GM06990 (cell line): Measurements from ENCODE around the gene AXDND1.

ENCODE experiments used
- DNase-seq: peaks from one replicate; pipeline ENCODE4 v3.0.0-alpha.2; 2011; ENCODE audit not compliant: insufficient read length; ENCODE audit errors: extremely low read depth
- H3K27me3 ChIP-seq: replicated peaks from 2 replicates; pipeline ENCODE4 v1.6.0; 2011; ENCODE audit warnings: low read length; ENCODE audit not compliant: control insufficient read depth, insufficient read depth
- H3K36me3 ChIP-seq: 2 replicates; pipeline ENCODE4 v1.5.1; 2011; ENCODE audit warnings: low read length; ENCODE audit not compliant: control insufficient read depth, insufficient read depth
- H3K4me3 ChIP-seq: replicated peaks from 2 replicates; pipeline ENCODE4 v1.5.1; 2011; ENCODE audit warnings: low read depth, mild to moderate bottlenecking, control low read depth, low read length
- CTCF ChIP-seq: IDR thresholded peaks from 2 replicates; pipeline ENCODE4 v1.5.1; 2011; ENCODE audit warnings: low read length, control low read depth, mild to moderate bottlenecking, inconsistent platforms; ENCODE audit not compliant: insufficient read depth, poor library complexity, severe bottlenecking

AXDND1 gene

DNA sequence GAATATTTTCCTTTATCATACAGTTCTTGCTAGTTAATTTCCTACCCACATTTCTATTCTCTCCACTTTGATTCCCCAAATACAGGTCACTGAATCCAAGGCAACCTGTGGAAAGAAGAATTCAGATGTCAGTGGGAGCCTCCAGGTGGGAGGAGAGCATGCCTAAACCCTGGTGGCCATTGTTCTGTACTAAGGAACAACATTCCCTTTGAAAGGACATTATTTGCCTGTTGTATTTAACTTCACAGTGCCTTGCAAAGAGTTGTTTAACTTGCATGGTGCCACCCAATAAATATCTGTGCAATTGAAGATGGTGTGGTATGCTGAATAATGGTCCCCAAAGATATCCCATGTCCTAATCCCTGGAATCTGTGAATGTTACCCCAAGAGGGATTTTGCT is 188.7 kb downstream of the AXDND1 start:
- Histone ChIP-seq H3K27me3 (no peaks in the 10 kb centered on the region), H3K4me3 (no peak overlapping the region), H3K36me3 (no peaks in the 10 kb centered on the region)
- no peak for DNase-seq
- TF ChIP-seq CTCF, result no peak

GRCh38 chr1:179558078-179558477 is 192.3 kb downstream of the AXDND1 start:
- Histone ChIP-seq H3K27me3 (no peaks in the 10 kb centered on the region), H3K4me3 (no peak overlapping the region), H3K36me3 (no peaks in the 10 kb centered on the region)
- no peak for TF ChIP-seq CTCF
- no peak for DNase-seq

DNA sequence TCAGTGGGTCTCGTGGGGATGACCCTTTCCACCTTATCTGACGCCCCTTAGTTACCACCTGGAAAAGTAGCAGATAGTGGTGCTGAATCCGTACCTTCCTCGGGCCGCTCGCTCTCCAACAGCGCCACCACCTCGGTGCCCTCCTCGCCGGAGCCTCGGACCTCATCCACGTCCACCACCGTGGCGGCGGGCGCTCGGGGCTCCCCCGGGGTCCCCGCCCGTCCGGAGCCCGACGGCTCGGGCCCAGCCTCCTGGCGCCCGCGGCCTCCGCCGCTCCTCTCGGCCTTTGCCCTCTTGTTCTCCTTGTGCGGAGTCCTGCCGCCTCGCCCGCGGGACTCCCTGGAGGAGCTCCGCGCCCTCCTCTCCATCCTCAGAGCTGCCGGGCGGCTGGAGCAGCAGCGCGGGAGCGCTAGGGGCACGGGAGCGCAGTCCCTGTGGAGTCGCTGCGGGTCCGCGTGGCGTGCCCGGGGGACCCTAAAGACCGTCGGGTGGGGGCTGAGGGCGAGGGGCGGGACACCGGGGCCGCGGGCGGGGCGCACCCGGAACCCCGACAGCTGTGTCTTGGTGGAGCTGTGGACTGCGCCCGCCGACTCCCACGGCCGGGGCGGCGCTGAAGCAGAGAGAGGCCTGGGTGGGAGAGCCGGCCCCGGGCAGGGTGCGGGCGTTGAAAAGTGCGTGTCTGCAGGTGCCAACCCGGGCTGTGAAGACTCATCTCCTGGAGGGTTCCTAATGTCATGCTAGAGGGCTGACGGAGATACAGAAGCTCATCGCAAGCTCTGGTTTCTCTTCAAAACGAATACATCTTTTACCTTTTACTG is 209.9 kb downstream of the AXDND1 start, which contains the start of gene NPHS2:
Gene NPHS2 (minus strand): TSS at position 452 of the 818 bp plus-strand sequence. CDS start 84 bp downstream, at position 368.
- Histone ChIP-seq H3K36me3 (no peaks in the 10 kb centered on the region), H3K4me3 (no peak within 1 kb of the TSS), H3K27me3 (no peaks in the 10 kb centered on the region; the same call in 1 of the 2 replicates)
- no peak for TF ChIP-seq CTCF
- no peak for DNase-seq

GRCh38 chr1:179576509-179576908 is 210.7 kb downstream of the AXDND1 start:
- Histone ChIP-seq H3K4me3 (no peak overlapping the region), H3K27me3 (no peaks in the 10 kb centered on the region; the same call in 1 of the 2 replicates), H3K36me3 (no peaks in the 10 kb centered on the region)
- TF ChIP-seq CTCF, result no peak
- no peak for DNase-seq

DNA sequence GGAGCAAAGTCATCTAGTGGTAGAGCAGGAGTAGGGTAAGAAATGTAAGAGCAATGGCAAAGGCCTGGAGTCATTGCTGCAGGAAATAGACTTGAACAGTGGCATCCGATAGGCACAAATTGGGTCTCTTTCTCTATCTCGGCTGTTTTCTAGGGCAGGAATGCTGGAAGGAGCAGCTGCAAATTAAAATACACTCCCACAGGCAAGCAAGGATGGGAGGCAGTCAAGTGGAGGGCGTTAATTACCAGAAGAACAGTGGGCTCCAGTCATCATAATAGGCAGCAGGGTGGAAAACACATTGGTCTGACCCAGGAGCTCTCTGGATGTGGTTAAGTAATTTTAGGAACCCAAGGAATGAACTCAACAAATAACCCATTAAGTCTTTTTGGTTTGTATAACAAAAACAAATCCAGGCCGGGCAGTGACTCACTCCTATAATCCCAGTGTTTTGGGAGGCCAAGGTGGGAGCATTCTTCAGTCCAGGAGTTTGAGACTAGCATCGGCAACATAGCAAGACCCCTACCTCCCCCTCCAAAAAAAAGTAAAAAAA is 218.1 kb downstream of the AXDND1 start:
- H3K36me3 ChIP-seq, result no peaks in the 10 kb centered on the region
- H3K4me3 ChIP-seq, result no peak overlapping the region
- no peaks in the 10 kb centered on the region for H3K27me3 ChIP-seq
- no peak for DNase-seq
- no peak for TF ChIP-seq CTCF
